HG02884 (cell line): Measurements from ENCODE around the gene TAS1R1.
A peak's percentile ranks its signal among the peaks of the same experiment; 100 is the strongest.

Source experiments
- ATAC-seq: cut with Tn5 transposase; IDR thresholded peaks from one replicate; pipeline ENCODE4 v1.9.1; 2021; ENCODE audit warnings: mild to moderate bottlenecking, moderate library complexity; ENCODE audit not compliant: unreplicated experiment

Gene TAS1R1

DNA sequence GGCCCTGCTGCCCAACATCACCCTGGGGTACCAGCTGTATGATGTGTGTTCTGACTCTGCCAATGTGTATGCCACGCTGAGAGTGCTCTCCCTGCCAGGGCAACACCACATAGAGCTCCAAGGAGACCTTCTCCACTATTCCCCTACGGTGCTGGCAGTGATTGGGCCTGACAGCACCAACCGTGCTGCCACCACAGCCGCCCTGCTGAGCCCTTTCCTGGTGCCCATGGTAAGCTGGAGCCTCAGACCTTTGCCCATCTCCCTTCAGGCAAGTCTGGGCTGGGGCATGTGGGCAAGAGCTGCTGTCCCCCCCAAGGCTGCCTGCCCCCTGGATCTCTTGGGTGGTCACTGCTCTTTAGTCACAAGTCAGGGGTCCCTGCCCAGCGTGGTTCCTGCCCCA lies 15.9 kb downstream of the TAS1R1 start:
- no peak for ATAC-seq

GRCh38 chr1:6572653-6573383 lies 17.7 kb downstream of the TAS1R1 start:
- ATAC-seq = no peak

GRCh38 chr1:6574025-6574620 lies 19.0 kb downstream of the TAS1R1 start:
- no peak for ATAC-seq

GRCh38 chr1:6574818-6575217 lies 19.7 kb downstream of the TAS1R1 start:
- ATAC-seq = no peak

DNA sequence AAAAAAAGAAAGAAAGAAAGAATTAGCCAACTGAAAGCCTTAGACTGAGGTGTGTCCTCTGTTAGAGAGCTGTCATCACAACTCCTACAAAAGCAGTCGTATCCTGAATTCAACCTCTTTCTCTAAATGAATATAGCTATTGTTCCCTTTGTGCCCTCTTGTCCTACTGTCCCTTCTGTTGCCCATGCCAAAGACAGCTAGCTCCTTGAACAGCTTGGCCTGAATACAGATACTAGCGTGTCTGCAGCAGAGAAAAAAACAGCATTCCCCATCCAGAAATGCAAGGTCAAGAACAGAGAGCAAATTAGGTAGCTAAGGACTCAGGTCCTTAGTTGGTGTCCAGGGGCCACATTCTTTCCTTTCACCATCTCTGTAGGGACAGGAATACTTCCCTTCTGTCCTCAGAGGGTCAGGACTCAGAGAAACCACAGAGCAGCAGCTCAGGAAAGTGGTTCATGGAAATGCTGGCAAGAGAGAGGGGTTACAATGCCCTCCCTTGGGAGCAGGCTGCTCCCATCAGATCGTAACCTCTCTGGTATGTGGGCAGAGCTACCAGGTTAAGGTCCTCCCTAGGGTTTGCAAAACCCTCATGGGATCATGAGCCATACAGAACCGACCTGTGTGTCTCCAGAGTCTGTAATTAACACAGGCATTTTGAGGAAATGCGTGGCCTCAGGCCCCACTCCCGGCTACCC lies 22.9 kb downstream of the TAS1R1 start:
- no peak for ATAC-seq

DNA sequence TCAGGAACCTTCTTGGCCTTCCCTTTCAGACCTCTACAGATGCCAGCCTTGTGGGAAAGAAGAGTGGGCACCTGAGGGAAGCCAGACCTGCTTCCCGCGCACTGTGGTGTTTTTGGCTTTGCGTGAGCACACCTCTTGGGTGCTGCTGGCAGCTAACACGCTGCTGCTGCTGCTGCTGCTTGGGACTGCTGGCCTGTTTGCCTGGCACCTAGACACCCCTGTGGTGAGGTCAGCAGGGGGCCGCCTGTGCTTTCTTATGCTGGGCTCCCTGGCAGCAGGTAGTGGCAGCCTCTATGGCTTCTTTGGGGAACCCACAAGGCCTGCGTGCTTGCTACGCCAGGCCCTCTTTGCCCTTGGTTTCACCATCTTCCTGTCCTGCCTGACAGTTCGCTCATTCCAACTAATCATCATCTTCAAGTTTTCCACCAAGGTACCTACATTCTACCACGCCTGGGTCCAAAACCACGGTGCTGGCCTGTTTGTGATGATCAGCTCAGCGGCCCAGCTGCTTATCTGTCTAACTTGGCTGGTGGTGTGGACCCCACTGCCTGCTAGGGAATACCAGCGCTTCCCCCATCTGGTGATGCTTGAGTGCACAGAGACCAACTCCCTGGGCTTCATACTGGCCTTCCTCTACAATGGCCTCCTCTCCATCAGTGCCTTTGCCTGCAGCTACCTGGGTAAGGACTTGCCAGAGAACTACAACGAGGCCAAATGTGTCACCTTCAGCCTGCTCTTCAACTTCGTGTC lies 23.7 kb downstream of the TAS1R1 start:
- no peak for ATAC-seq

GRCh38 chr1:6579374-6580118 lies 24.4 kb downstream of the TAS1R1 start, which contains the start of gene ZBTB48:
ZBTB48 (plus strand) TSS chr1:6579994; CDS start chr1:6580610, 616 bp downstream.
- peak; percentile 92 for ATAC-seq

DNA sequence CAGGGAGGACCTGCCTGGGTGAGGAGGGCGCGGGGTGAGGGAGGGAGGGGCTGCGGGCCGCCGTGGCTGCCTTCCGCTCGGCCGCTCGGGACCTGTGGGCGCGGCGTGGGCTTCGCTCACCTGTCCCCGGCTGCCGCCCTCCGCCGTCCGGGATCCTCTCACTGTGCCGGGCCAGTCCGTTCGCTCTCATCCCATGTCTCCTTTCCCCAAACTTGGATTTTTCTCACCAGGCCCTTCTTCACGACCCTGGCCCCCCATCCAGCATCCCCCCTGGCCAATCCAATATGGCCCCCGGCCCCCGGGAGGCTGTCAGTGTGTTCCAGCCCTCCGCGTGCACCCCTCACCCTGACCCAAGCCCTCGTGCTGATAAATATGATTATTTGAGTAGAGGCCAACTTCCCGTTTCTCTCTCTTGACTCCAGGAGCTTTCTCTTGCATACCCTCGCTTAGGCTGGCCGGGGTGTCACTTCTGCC lies 25.0 kb downstream of the TAS1R1 start:
- peak; percentile 14 for ATAC-seq

GRCh38 chr1:6580593-6581409 lies 25.7 kb downstream of the TAS1R1 start:
- no peak for ATAC-seq

- no peak for ATAC-seq
Measured at GRCh38 chr1:6581561-6582305, 26.6 kb downstream of the TAS1R1 start.

DNA sequence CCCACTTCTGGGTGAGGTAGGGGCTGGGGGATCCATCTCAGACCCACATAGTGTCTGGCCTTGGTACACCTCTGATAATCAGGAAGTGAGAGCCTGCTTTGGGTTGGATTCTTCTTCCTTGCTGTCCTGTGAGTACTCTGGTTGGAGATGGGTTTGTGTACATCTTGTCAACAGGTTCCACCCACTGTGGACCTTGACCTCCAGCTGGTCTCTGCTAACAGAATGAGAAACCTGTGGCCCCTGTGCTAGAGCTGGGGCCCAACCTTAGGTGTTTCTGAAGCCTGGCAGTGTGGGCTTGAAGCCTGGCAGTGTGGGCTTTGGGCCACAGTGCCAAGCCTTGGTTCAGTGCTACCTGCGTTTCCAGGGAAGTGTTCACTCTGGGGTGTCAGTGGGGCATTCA lies 27.3 kb downstream of the TAS1R1 start:
- ATAC-seq = no peak

- no peak for ATAC-seq
Measured at GRCh38 chr1:6584126-6585080, 29.3 kb downstream of the TAS1R1 start.

DNA sequence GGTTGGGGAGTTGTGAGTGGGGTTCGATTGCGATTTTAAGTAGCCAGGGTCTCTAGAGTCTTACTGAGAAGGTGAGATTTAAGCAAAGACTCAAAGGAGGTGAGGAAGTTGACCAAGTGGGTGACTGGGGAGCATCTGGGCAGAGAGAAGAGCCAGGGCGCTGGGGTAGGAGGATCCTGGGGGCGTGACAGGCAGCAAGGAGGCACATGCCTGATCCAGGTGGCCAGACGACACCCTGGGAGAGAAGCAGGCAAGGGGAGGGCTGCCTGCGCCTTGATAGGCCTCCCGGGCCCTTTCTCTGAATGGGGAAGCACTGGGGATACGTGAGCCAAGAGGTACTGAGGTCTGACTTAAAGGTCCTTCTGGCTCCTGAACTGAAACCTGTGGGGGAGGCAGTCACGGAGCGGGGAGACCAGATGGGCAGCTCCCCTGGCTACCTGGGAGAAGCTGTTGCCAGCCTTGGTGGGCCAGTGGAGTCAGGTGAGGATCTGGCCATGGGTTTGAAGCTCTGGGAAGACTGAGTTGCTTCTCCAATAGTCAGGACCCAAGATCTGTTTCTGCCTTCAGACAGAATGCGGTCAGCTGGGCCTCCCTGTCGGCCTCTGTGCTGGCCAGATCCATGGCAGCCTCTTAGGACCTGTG lies 30.1 kb downstream of the TAS1R1 start:
- no peak for ATAC-seq

DNA sequence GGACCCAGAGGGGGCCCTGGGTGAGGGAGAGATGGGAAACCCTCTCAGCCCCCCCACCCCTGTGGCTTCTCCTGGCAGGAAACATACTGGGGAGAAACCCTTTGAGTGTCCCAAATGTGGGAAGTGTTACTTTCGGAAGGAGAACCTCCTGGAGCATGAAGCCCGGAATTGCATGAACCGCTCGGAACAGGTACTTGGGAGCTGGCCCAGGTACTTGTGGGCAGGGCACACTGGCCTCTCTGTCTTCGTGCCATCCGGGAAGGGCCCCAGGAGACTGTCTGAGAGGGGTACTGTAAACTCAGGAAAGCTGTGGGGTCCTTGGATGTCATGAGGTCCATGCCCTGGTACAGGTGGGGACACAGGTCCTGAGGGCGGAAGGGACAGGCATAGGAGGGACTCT lies 30.7 kb downstream of the TAS1R1 start:
- ATAC-seq = no peak

- no peak for ATAC-seq
Measured at GRCh38 chr1:6586404-6586816, 31.3 kb downstream of the TAS1R1 start.

- ATAC-seq = no peak
Measured at GRCh38 chr1:6587261-6588005, 32.3 kb downstream of the TAS1R1 start.
